ENCODE measurements around the gene PIK3R4.

Gene PIK3R4

DNA sequence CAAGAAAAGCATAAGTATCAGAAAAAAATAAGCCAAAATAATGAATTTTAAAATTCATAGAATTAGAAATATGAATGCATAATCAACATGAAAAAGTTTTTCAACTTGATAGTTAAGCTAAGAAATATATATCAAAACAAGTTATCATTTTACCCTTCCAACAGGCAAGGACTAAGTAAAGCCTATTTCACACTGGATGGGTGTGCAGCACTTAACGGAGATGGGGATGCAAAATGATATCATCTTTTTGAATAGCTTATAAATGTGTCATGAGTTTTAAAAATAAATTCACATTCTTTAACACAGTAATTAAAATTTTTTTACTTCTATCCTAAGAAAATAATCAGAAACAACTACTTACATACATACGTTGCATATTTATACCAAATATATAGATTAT lies 20.9 kb downstream of the PIK3R4 start:
- Histone ChIP-seq H3K27ac (ENCODE audit: low read depth in 2 of 2, low read length in 2 of 2) (no peak overlapping the region), H3K9ac (ENCODE audit: low read depth in 1 of 2, low read length in 2 of 2) (no peak overlapping the region), H3K9me3 (ENCODE audit: control insufficient read depth in 2 of 2, low read length in 2 of 2) (no peaks in the 10 kb centered on the region)

GRCh38 chr3:130715616-130716015 lies 31.0 kb downstream of the PIK3R4 start:
- H3K4me1 ChIP-seq (ENCODE audit: control insufficient read depth in 2 of 2, insufficient read depth in 2 of 2, low read length in 2 of 2): no peaks in the 10 kb centered on the region
- H3K27ac ChIP-seq (ENCODE audit: low read depth in 2 of 2, low read length in 2 of 2): no peak overlapping the region
- H3K27me3 ChIP-seq (ENCODE audit: control insufficient read depth in 2 of 2, insufficient read depth in 2 of 2, low read length in 2 of 2): no peaks in the 10 kb centered on the region
- H3K9me3 ChIP-seq (ENCODE audit: control insufficient read depth in 2 of 2, low read length in 2 of 2): no peaks in the 10 kb centered on the region
- H3K36me3 ChIP-seq (ENCODE audit: control insufficient read depth in 2 of 2, insufficient read depth in 2 of 2, low read length in 2 of 2): peaks cover 4 to 5% of the 10 kb centered on the region in 2 donors
- no peak overlapping the region for H3K4me3 ChIP-seq (ENCODE audit: low read length in 2 of 2)
- H3K9ac ChIP-seq (ENCODE audit: low read depth in 1 of 2, low read length in 2 of 2): no peak overlapping the region

More for the DNA sequence above, 20.9 kb downstream of the PIK3R4 start:
- Histone ChIP-seq H3K4me1 (ENCODE audit: control insufficient read depth in 2 of 2, insufficient read depth in 2 of 2, low read length in 2 of 2) (no peaks in the 10 kb centered on the region), H3K36me3 (ENCODE audit: control insufficient read depth in 2 of 2, insufficient read depth in 2 of 2, low read length in 2 of 2) (peaks cover 2 to 9% of the 10 kb centered on the region in 2 donors), H3K27me3 (ENCODE audit: control insufficient read depth in 2 of 2, insufficient read depth in 2 of 2, low read length in 2 of 2) (no peaks in the 10 kb centered on the region), H3K4me3 (ENCODE audit: low read length in 2 of 2) (no peak overlapping the region)

GRCh38 chr3:130712718-130713423 lies 33.8 kb downstream of the PIK3R4 start:
- H3K4me1 ChIP-seq (ENCODE audit: control insufficient read depth in 2 of 2, insufficient read depth in 2 of 2, low read length in 2 of 2): no peaks in the 10 kb centered on the region
- H3K27ac ChIP-seq (ENCODE audit: low read depth in 2 of 2, low read length in 2 of 2): no peak overlapping the region
- no peak overlapping the region for H3K4me3 ChIP-seq (ENCODE audit: low read length in 2 of 2)
- H3K36me3 ChIP-seq (ENCODE audit: control insufficient read depth in 2 of 2, insufficient read depth in 2 of 2, low read length in 2 of 2): peaks cover 0 to 7% of the 10 kb centered on the region in 2 donors
- H3K27me3 ChIP-seq (ENCODE audit: control insufficient read depth in 2 of 2, insufficient read depth in 2 of 2, low read length in 2 of 2): no peaks in the 10 kb centered on the region
- H3K9ac ChIP-seq (ENCODE audit: low read depth in 1 of 2, low read length in 2 of 2): no peak overlapping the region
- no peaks in the 10 kb centered on the region for H3K9me3 ChIP-seq (ENCODE audit: control insufficient read depth in 2 of 2, low read length in 2 of 2)

- Histone ChIP-seq H3K4me1 (ENCODE audit: control insufficient read depth in 2 of 2, insufficient read depth in 2 of 2, low read length in 2 of 2) (no peaks in the 10 kb centered on the region), H3K36me3 (ENCODE audit: control insufficient read depth in 2 of 2, insufficient read depth in 2 of 2, low read length in 2 of 2) (peaks cover 2 to 12% of the 10 kb centered on the region in 2 donors), H3K4me3 (ENCODE audit: low read length in 2 of 2) (no peak overlapping the region)
These were observed 34.9 kb downstream of the PIK3R4 start for GRCh38 chr3:130711565-130712324.

GRCh38 chr3:130709671-130710070 lies 37.0 kb downstream of the PIK3R4 start:
- H3K27ac ChIP-seq (ENCODE audit: low read depth in 2 of 2, low read length in 2 of 2): no peak overlapping the region
- no peaks in the 10 kb centered on the region for H3K9me3 ChIP-seq (ENCODE audit: control insufficient read depth in 2 of 2, low read length in 2 of 2)
- H3K4me3 ChIP-seq (ENCODE audit: low read length in 2 of 2): no peak overlapping the region
- no peaks in the 10 kb centered on the region for H3K27me3 ChIP-seq (ENCODE audit: control insufficient read depth in 2 of 2, insufficient read depth in 2 of 2, low read length in 2 of 2)
- no peaks in the 10 kb centered on the region for H3K4me1 ChIP-seq (ENCODE audit: control insufficient read depth in 2 of 2, insufficient read depth in 2 of 2, low read length in 2 of 2)
- peaks cover 2 to 15% of the 10 kb centered on the region in 2 donors for H3K36me3 ChIP-seq (ENCODE audit: control insufficient read depth in 2 of 2, insufficient read depth in 2 of 2, low read length in 2 of 2)
- H3K9ac ChIP-seq (ENCODE audit: low read depth in 1 of 2, low read length in 2 of 2): no peak overlapping the region

More at GRCh38 chr3:130711565-130712324, 34.9 kb downstream of the PIK3R4 start:
- Histone ChIP-seq H3K27ac (ENCODE audit: low read depth in 2 of 2, low read length in 2 of 2) (no peak overlapping the region), H3K27me3 (ENCODE audit: control insufficient read depth in 2 of 2, insufficient read depth in 2 of 2, low read length in 2 of 2) (no peaks in the 10 kb centered on the region), H3K9ac (ENCODE audit: low read depth in 1 of 2, low read length in 2 of 2) (no peak overlapping the region), H3K9me3 (ENCODE audit: control insufficient read depth in 2 of 2, low read length in 2 of 2) (no peaks in the 10 kb centered on the region)

- Histone ChIP-seq H3K9ac (ENCODE audit: low read depth in 1 of 2, low read length in 2 of 2) (no peak overlapping the region), H3K9me3 (ENCODE audit: control insufficient read depth in 2 of 2, low read length in 2 of 2) (no peaks in the 10 kb centered on the region), H3K4me3 (ENCODE audit: low read length in 2 of 2) (no peak overlapping the region), H3K27me3 (ENCODE audit: control insufficient read depth in 2 of 2, insufficient read depth in 2 of 2, low read length in 2 of 2) (no peaks in the 10 kb centered on the region), H3K27ac (ENCODE audit: low read depth in 2 of 2, low read length in 2 of 2) (no peak overlapping the region), H3K36me3 (ENCODE audit: control insufficient read depth in 2 of 2, insufficient read depth in 2 of 2, low read length in 2 of 2) (peaks cover 2 to 26% of the 10 kb centered on the region in 2 donors), H3K4me1 (ENCODE audit: control insufficient read depth in 2 of 2, insufficient read depth in 2 of 2, low read length in 2 of 2) (no peaks in the 10 kb centered on the region)
These were observed 38.6 kb downstream of the PIK3R4 start for GRCh38 chr3:130707902-130708601.

DNA sequence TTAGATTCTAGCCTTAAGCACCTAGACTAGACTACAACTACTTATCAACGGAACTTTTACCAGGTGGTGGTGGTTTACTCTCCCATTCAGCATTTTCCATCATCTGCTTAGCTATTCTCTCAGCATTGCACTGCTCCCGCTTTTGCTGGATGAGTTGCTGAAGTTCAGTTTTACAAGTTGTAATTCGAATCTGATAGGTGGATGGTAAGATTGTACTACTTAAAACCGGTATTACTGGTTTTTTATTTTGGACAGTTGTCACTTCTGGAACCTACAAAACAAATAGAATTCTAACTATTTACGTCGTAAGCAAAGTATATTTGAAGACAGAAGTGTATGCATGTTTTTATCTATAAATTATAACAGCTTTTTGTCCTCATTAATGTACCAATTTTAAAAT lies 41.1 kb downstream of the PIK3R4 start:
- Histone ChIP-seq H3K27ac (ENCODE audit: low read depth in 2 of 2, low read length in 2 of 2) (no peak overlapping the region), H3K36me3 (ENCODE audit: control insufficient read depth in 2 of 2, insufficient read depth in 2 of 2, low read length in 2 of 2) (peaks cover 6 to 31% of the 10 kb centered on the region in 2 donors), H3K4me1 (ENCODE audit: control insufficient read depth in 2 of 2, insufficient read depth in 2 of 2, low read length in 2 of 2) (no peaks in the 10 kb centered on the region)

DNA sequence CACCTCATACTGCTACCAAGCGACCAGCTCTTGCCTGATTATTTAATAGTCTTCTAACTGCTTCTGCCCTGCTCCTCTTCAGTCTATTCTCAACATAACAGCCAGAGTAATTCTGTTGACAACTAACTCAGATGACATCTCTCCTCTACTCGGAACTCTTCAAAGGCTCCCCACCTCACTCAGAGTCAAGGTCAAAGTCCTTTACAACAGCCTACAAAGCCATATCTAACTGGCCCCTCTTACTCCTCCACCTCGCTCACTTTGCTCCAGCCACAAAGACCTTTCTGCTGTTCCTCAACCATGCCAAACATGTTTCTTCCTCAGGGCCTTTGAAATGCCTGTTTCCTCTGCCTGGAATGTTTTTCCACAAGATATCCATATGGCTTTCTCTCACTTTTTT lies 43.6 kb downstream of the PIK3R4 start:
- Histone ChIP-seq H3K27ac (ENCODE audit: low read depth in 2 of 2, low read length in 2 of 2) (no peak overlapping the region), H3K9ac (ENCODE audit: low read depth in 1 of 2, low read length in 2 of 2) (no peak overlapping the region), H3K27me3 (ENCODE audit: control insufficient read depth in 2 of 2, insufficient read depth in 2 of 2, low read length in 2 of 2) (no peaks in the 10 kb centered on the region), H3K9me3 (ENCODE audit: control insufficient read depth in 2 of 2, low read length in 2 of 2) (no peaks in the 10 kb centered on the region), H3K4me1 (ENCODE audit: control insufficient read depth in 2 of 2, insufficient read depth in 2 of 2, low read length in 2 of 2) (no peaks in the 10 kb centered on the region), H3K4me3 (ENCODE audit: low read length in 2 of 2) (no peak overlapping the region), H3K36me3 (ENCODE audit: control insufficient read depth in 2 of 2, insufficient read depth in 2 of 2, low read length in 2 of 2) (peaks cover 14 to 35% of the 10 kb centered on the region in 2 donors)

More for the DNA sequence above, 41.1 kb downstream of the PIK3R4 start:
- H3K4me3 ChIP-seq (ENCODE audit: low read length in 2 of 2): no peak overlapping the region
- H3K9ac ChIP-seq (ENCODE audit: low read depth in 1 of 2, low read length in 2 of 2): no peak overlapping the region
- H3K9me3 ChIP-seq (ENCODE audit: control insufficient read depth in 2 of 2, low read length in 2 of 2): no peaks in the 10 kb centered on the region
- no peaks in the 10 kb centered on the region for H3K27me3 ChIP-seq (ENCODE audit: control insufficient read depth in 2 of 2, insufficient read depth in 2 of 2, low read length in 2 of 2)

GRCh38 chr3:130700541-130700940 lies 46.1 kb downstream of the PIK3R4 start:
- Histone ChIP-seq H3K4me1 (ENCODE audit: control insufficient read depth in 2 of 2, insufficient read depth in 2 of 2, low read length in 2 of 2) (no peaks in the 10 kb centered on the region), H3K27ac (ENCODE audit: low read depth in 2 of 2, low read length in 2 of 2) (no peak overlapping the region)

GRCh38 chr3:130699765-130700164 lies 46.9 kb downstream of the PIK3R4 start:
- Histone ChIP-seq H3K27ac (ENCODE audit: low read depth in 2 of 2, low read length in 2 of 2) (no peak overlapping the region), H3K4me3 (ENCODE audit: low read length in 2 of 2) (no peak overlapping the region), H3K36me3 (ENCODE audit: control insufficient read depth in 2 of 2, insufficient read depth in 2 of 2, low read length in 2 of 2) (peaks cover 16 to 34% of the 10 kb centered on the region in 2 donors), H3K4me1 (ENCODE audit: control insufficient read depth in 2 of 2, insufficient read depth in 2 of 2, low read length in 2 of 2) (no peaks in the 10 kb centered on the region), H3K27me3 (ENCODE audit: control insufficient read depth in 2 of 2, insufficient read depth in 2 of 2, low read length in 2 of 2) (no peaks in the 10 kb centered on the region), H3K9ac (ENCODE audit: low read depth in 1 of 2, low read length in 2 of 2) (no peak overlapping the region), H3K9me3 (ENCODE audit: control insufficient read depth in 2 of 2, low read length in 2 of 2) (no peaks in the 10 kb centered on the region)

More at GRCh38 chr3:130700541-130700940, 46.1 kb downstream of the PIK3R4 start:
- Histone ChIP-seq H3K9me3 (ENCODE audit: control insufficient read depth in 2 of 2, low read length in 2 of 2) (no peaks in the 10 kb centered on the region), H3K9ac (ENCODE audit: low read depth in 1 of 2, low read length in 2 of 2) (no peak overlapping the region), H3K27me3 (ENCODE audit: control insufficient read depth in 2 of 2, insufficient read depth in 2 of 2, low read length in 2 of 2) (no peaks in the 10 kb centered on the region), H3K36me3 (ENCODE audit: control insufficient read depth in 2 of 2, insufficient read depth in 2 of 2, low read length in 2 of 2) (peaks cover 13 to 35% of the 10 kb centered on the region in 2 donors), H3K4me3 (ENCODE audit: low read length in 2 of 2) (no peak overlapping the region)

All from mucosa of rectum (tissue), 2 donors.